H1 (cell line): Measurements from ENCODE around the gene ENPP1. TPM values are rescaled to one million over a fixed set of nuclear protein-coding genes. Genes with fewer than 3 reads are reported as not detected.

Experiments used
- CEBPB ChIP-seq: IDR thresholded peaks from 2 replicates; pipeline ENCODE4 v1.6.1; 2012; ENCODE audit warnings: low read depth, low read length
- CREB1 ChIP-seq: IDR thresholded peaks from 2 replicates; pipeline ENCODE4 v1.6.1; 2012; ENCODE audit warnings: inconsistent platforms
- GTF2F1 ChIP-seq: IDR thresholded peaks from 2 replicates; pipeline ENCODE4 v1.6.1; 2012; ENCODE audit warnings: low read depth, low read length, improper control_type of control experiment, borderline replicate concordance
- JUND ChIP-seq: IDR thresholded peaks from 2 replicates; pipeline ENCODE4 v1.6.1; 2011; ENCODE audit warnings: mild to moderate bottlenecking, improper control_type of control experiment, low read length
- SIX5 ChIP-seq: IDR thresholded peaks from 2 replicates; pipeline ENCODE4 v1.6.1; 2011; ENCODE audit warnings: mild to moderate bottlenecking, low read depth, low read length
- SP1 ChIP-seq: IDR thresholded peaks from 2 replicates; pipeline ENCODE4 v1.6.1; 2011; ENCODE audit warnings: low read depth, low read length
- TEAD4 ChIP-seq: IDR thresholded peaks from 2 replicates; pipeline ENCODE4 v1.6.1; 2012; ENCODE audit warnings: low read depth, low read length, inconsistent platforms, mixed read lengths
- polyA plus RNA-seq, 7 experiments: library from polyadenylated mRNA; depleted of rRNA in 3 of 7; stranded (reverse) in 5 of 7; unstranded in 2 of 7; fragments of >200 nt in 5 of 7; fragments of 200-250 nt in 2 of 7; gene quantifications; 1 replicate in 5 of 7; 2 replicates in 1 of 7; 4 replicates in 1 of 7; pipeline versions ENCODE4 v1.2.1 to v1.2.3, GENCODE V29; 2011 to 2013; ENCODE audit warnings: missing spikeins in 2 of 7, mixed read lengths in 2 of 7
- total RNA-seq: library from RNA; stranded (reverse); fragmentation: NEBNext Ultra II Directional; extraction: Animal tissue kit (Norgen Biotek cat#: 25700); gene quantifications from 2 replicates; pipeline ENCODE4 v1.2.1, GENCODE V29; 2021

The ENPP1 gene
- total and polyA plus RNA-seq, 2 of the 8 experiments (the other 6 are each of a cell fraction or from before 2014, with no cell fraction given) = 10.1 to 39.1 TPM

- TF ChIP-seq JUND = no peak
- TF ChIP-seq SP1 = no peak
- no peak for TF ChIP-seq CREB1
- TF ChIP-seq SIX5 = no peak
- TF ChIP-seq CEBPB = no peak
- no peak for TF ChIP-seq TEAD4
- no peak for TF ChIP-seq GTF2F1
These were observed 31.9 kb upstream of the ENPP1 start (continued) for GRCh38 chr6:131775886-131776285.
